Glomerular visceral epithelial cell (primary cell): Measurements from ENCODE around the gene FAM98C.
A peak's percentile ranks its signal among the peaks of the same experiment; 100 is the strongest.

ENCODE experiments used
- DNase-seq: peaks from one replicate; pipeline ENCODE4 v3.0.0-alpha.2; 2016; ENCODE audit errors: extremely low spot score

The FAM98C gene

GRCh38 chr19:38377052-38377451 is 25.8 kb upstream of the FAM98C start:
- no peak for DNase-seq

GRCh38 chr19:38378866-38379265 is 24.0 kb upstream of the FAM98C start:
- DNase-seq: no peak

GRCh38 chr19:38381138-38381537 is 21.8 kb upstream of the FAM98C start:
- DNase-seq: no peak

GRCh38 chr19:38383184-38383583 is 19.7 kb upstream of the FAM98C start:
- DNase-seq: no peak

GRCh38 chr19:38383743-38384142 is 19.1 kb upstream of the FAM98C start:
- DNase-seq: no peak

GRCh38 chr19:38384209-38385027 is 18.5 kb upstream of the FAM98C start:
- DNase-seq: no peak

- DNase-seq: no peak
These were observed 17.7 kb upstream of the FAM98C start for GRCh38 chr19:38385057-38385803.

- no peak for DNase-seq
These were observed 17.1 kb upstream of the FAM98C start for GRCh38 chr19:38385804-38386257.

GRCh38 chr19:38386300-38386970 is 16.5 kb upstream of the FAM98C start:
- DNase-seq: no peak

- DNase-seq: no peak
These were observed 15.8 kb upstream of the FAM98C start for GRCh38 chr19:38386971-38387549.

GRCh38 chr19:38387550-38388348 is 15.1 kb upstream of the FAM98C start, which contains the start of gene GGN:
Gene GGN (minus strand): TSS chr19:38388034. CDS start chr19:38387261, 773 bp downstream.
- DNase-seq: peak; percentile 93

- DNase-seq: peak; percentile 71
These were observed 14.4 kb upstream of the FAM98C start, which contains the start of gene SPRED3 for GRCh38 chr19:38388349-38389100. Gene SPRED3 (plus strand): TSS chr19:38388697. CDS start chr19:38390303, 1,606 bp downstream.

GRCh38 chr19:38389101-38389925 is 13.6 kb upstream of the FAM98C start:
- peak; percentile 76 for DNase-seq

- DNase-seq: no peak
These were observed 12.7 kb upstream of the FAM98C start for GRCh38 chr19:38389957-38390924.

GRCh38 chr19:38391911-38392464 is 10.9 kb upstream of the FAM98C start:
- DNase-seq: no peak

GRCh38 chr19:38392707-38393308 is 10.1 kb upstream of the FAM98C start:
- DNase-seq: peak; percentile 31

- no peak for DNase-seq
These were observed 8.4 kb upstream of the FAM98C start for GRCh38 chr19:38394488-38394887.
